ENCODE measurements around the gene EMX1. TPM values are rescaled to one million over a fixed set of nuclear protein-coding genes. Genes with fewer than 3 reads are reported as not detected.
A peak's percentile ranks its signal among the peaks of the same experiment; 100 is the strongest.

Gene EMX1
- total and polyA plus RNA-seq, 2 of the 13 experiments (the other 11 are each of a cell fraction or from before 2014, with no cell fraction given) = 0.62 to 4.9 TPM

DNA sequence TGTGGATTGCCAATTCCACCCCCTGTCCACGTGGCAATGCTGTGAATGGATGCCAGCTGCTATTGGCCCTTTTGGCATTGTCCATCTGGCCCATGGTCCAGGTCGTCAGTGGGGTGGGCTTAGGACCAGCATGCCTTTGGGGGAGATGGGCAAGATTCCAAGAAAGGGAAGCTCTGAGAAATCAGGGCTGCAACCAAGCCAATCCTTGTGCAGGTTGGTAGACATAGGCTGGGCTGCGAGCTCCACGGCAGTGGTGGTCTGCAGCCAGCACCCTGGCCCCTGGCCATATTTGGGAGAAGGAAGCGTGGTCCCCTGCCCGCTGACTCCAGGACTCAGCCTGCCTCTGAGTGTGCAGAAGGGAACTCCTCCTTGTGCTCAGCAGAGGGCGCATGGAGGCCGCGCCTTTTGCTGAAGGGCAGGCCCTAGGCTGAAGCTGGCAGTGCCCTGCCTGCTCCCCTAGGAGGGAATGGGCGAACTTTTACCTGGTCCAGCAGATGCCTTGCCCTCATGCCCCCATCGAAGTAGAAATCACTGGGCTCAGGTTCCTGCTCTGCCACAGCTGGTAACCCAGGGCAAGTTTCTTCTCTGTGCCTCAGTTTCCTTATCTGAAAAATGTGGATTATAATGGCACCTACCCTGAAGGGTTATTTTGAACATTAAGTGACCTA, 24.7 kb upstream of the EMX1 start (continued):
- TF ChIP-seq, protein P1, sequence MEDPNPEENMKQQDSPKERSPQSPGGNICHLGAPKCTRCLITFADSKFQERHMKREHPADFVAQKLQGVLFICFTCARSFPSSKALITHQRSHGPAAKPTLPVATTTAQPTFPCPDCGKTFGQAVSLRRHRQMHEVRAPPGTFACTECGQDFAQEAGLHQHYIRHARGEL (CRISPR knock-in tag; IDR thresholded peaks at IDR 0.05) = 0 out of 2 replicates have a peak, but pooled peaks have one; percentile 58
- TF ChIP-seq ARHGAP35 (CRISPR knock-in tag; IDR thresholded peaks at IDR 0.05; ENCODE audit: borderline replicate concordance) = no peak
- TF ChIP-seq CHD4 (IDR thresholded peaks at IDR 0.05; ENCODE audit: borderline replicate concordance, low read length) = no peak
- no peak for TF ChIP-seq ZNF260 (CRISPR knock-in tag; IDR thresholded peaks at IDR 0.05; ENCODE audit: borderline replicate concordance, low read depth)
- no peak for TF ChIP-seq ZNF263 (CRISPR knock-in tag; IDR thresholded peaks at IDR 0.05)
- TF ChIP-seq ZFYVE20 (CRISPR knock-in tag; IDR thresholded peaks at IDR 0.05; ENCODE audit: borderline replicate concordance, low read depth) = no peak
- no peak for TF ChIP-seq NFIC (IDR thresholded peaks at IDR 0.05; ENCODE audit: low read length)
- no peak for TF ChIP-seq HOXA9 (CRISPR knock-in tag; IDR thresholded peaks at IDR 0.05; ENCODE audit: borderline replicate concordance)
- TF ChIP-seq, protein P2, sequence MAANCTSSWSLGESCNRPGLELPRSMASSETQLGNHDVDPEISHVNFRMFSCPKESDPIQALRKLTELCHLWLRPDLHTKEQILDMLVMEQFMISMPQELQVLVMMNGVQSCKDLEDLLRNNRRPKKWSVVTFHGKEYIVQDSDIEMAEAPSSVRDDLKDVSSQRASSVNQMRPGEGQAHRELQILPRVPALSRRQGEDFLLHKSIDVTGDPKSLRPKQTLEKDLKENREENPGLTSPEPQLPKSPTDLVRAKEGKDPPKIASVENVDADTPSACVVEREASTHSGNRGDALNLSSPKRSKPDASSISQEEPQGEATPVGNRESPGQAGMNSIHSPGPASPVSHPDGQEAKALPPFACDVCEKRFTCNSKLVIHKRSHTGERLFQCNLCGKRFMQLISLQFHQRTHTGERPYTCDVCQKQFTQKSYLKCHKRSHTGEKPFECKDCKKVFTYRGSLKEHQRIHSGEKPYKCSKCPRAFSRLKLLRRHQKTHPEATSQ (CRISPR knock-in tag; IDR thresholded peaks at IDR 0.05; ENCODE audit: borderline replicate concordance) = no peak
- no peak for TF ChIP-seq ZNF747 (CRISPR knock-in tag; IDR thresholded peaks at IDR 0.05; ENCODE audit: borderline replicate concordance)
- TF ChIP-seq MED13 (CRISPR knock-in tag; IDR thresholded peaks at IDR 0.05) = no peak
- TF ChIP-seq, protein P3, sequence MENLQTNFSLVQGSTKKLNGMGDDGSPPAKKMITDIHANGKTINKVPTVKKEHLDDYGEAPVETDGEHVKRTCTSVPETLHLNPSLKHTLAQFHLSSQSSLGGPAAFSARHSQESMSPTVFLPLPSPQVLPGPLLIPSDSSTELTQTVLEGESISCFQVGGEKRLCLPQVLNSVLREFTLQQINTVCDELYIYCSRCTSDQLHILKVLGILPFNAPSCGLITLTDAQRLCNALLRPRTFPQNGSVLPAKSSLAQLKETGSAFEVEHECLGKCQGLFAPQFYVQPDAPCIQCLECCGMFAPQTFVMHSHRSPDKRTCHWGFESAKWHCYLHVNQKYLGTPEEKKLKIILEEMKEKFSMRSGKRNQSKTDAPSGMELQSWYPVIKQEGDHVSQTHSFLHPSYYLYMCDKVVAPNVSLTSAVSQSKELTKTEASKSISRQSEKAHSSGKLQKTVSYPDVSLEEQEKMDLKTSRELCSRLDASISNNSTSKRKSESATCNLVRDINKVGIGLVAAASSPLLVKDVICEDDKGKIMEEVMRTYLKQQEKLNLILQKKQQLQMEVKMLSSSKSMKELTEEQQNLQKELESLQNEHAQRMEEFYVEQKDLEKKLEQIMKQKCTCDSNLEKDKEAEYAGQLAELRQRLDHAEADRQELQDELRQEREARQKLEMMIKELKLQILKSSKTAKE (CRISPR knock-in tag; IDR thresholded peaks at IDR 0.05; ENCODE audit: borderline replicate concordance) = no peak
- TF ChIP-seq SNRNP70 (IDR thresholded peaks at IDR 0.05; ENCODE audit: low read depth, low read length) = no peak
- no peak for TF ChIP-seq TBX3 (IDR thresholded peaks at IDR 0.05; ENCODE audit: borderline replicate concordance)
- TF ChIP-seq PHF20 (CRISPR knock-in tag; IDR thresholded peaks at IDR 0.05) = no peak
- TF ChIP-seq ZNF30 (CRISPR knock-in tag; IDR thresholded peaks at IDR 0.05) = no peak
- TF ChIP-seq SMARCE1 (IDR thresholded peaks at IDR 0.05; ENCODE audit: borderline replicate concordance) = no peak
- TF ChIP-seq RFXANK (CRISPR knock-in tag; IDR thresholded peaks at IDR 0.05) = no peak
- TF ChIP-seq ZSCAN20 (CRISPR knock-in tag; IDR thresholded peaks at IDR 0.05; ENCODE audit: borderline replicate concordance) = no peak
- no peak for TF ChIP-seq ZNF337 (CRISPR knock-in tag; IDR thresholded peaks at IDR 0.05; ENCODE audit: borderline replicate concordance, low read depth)
- TF ChIP-seq, protein P4, sequence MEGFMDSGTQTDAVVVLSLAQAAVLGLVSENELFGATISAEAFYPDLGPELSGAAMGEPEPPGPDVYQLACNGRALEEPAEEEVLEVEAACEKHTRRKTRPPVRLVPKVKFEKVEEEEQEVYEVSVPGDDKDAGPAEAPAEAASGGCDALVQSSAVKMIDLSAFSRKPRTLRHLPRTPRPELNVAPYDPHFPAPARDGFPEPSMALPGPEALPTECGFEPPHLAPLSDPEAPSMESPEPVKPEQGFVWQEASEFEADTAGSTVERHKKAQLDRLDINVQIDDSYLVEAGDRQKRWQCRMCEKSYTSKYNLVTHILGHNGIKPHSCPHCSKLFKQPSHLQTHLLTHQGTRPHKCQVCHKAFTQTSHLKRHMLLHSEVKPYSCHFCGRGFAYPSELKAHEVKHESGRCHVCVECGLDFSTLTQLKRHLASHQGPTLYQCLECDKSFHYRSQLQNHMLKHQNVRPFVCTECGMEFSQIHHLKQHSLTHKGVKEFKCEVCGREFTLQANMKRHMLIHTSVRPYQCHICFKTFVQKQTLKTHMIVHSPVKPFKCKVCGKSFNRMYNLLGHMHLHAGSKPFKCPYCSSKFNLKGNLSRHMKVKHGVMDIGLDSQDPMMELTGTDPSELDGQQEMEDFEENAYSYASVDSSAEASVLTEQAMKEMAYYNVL (CRISPR knock-in tag; IDR thresholded peaks at IDR 0.05; ENCODE audit: borderline replicate concordance) = peak; percentile 22; the same call in 1 of the 2 replicates
- TF ChIP-seq MAZ (IDR thresholded peaks at IDR 0.05; ENCODE audit: borderline replicate concordance, low read depth, low read length) = no peak
- no peak for TF ChIP-seq MAZ (CRISPR knock-in tag; IDR thresholded peaks at IDR 0.05; ENCODE audit: low read depth)
- TF ChIP-seq KDM3A (CRISPR knock-in tag; IDR thresholded peaks at IDR 0.05; ENCODE audit: low read depth) = no peak
- no peak for TF ChIP-seq ZFP82 (CRISPR knock-in tag; IDR thresholded peaks at IDR 0.05; ENCODE audit: borderline replicate concordance)

All from HepG2 (cell line).